ENCODE data around the gene MYMK.

MYMK gene

DNA sequence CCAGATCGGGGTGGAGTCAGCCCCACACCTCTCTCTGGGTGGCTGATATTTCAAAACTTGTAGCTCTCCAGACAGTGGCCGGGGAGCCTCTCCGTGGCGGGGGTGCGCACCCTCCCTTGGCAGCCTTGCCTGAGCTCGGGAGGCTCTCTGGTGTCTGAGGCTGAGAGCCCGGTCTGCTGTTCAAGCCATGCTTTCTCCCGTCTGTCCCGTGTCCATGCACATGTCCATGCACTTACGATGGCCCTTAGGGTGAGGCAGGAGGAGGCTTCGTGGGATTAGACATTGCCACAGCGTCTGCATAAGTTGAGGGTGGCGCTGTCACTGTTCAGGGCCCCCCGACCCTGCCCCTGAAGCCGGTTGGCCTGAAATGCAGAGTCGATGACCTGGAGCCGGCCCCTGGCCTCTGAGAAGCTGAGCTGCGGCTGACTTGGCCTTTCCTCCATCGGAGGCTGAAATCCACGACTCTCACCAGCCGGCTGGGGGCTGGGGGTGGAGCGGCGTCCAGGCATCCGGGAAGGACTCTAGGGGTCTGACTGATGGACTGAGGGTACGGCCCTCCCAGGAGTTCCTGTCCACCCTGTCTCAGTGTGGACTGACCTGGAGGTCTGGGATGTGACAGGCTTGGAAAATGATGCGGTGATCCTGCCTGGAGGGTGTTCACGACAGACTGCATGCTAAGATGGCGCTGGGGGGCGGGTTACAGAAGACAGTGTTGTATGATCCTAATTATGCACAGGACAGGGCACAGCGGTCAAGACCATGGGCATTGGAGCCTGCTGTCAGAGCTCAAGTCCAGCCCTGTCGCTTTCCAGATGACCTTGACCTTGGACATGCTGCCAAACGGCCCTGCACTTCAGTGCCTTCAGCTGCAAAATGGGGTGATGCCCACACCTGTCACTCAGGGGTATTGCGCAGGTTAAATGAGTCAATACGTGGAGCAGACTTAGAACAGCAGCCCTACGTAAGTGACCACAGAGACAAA, 27.6 kb downstream of the MYMK start:
- no peak for FAIRE-seq

GRCh38 chr9:133495327-133496293, 29.1 kb downstream of the MYMK start:
- no peak for FAIRE-seq

- no peak for FAIRE-seq
These were observed 30.0 kb downstream of the MYMK start for GRCh38 chr9:133494636-133495326.

DNA sequence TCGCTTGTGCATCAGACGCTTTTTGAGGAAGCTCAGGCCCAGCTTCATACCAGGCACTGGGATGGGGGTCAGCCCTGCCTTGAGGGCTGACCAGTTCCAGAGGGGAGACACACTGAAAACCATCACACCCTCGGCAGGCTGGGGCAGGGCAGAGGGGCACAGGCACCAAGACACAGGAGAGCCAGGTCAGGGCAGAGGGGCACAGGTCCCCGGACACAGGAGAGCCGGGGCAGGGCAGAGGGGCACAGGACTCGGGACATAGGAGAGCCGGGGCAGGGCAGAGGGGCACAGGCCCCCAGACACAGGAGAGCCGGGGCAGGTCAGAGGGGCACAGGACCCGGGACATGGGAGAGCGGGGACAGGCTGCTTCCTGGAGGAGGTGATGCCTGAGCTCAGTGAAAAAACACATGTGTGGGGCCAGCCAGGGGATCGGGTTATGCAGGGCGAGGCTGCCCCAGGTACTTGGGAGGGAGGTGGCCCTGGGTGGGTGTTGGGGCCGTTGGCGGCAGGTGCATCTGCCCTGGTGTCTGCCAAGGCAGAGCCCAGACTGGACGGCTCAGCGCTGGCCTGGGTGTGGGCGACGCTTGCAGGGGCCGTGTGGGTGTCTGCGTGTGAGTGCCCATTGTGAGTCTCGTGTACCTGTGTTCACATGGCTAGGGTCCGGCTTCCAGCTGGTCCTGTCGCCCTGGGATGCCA, 30.8 kb downstream of the MYMK start:
- no peak for FAIRE-seq

GRCh38 chr9:133493428-133493827, 31.3 kb downstream of the MYMK start:
- FAIRE-seq = no peak

DNA sequence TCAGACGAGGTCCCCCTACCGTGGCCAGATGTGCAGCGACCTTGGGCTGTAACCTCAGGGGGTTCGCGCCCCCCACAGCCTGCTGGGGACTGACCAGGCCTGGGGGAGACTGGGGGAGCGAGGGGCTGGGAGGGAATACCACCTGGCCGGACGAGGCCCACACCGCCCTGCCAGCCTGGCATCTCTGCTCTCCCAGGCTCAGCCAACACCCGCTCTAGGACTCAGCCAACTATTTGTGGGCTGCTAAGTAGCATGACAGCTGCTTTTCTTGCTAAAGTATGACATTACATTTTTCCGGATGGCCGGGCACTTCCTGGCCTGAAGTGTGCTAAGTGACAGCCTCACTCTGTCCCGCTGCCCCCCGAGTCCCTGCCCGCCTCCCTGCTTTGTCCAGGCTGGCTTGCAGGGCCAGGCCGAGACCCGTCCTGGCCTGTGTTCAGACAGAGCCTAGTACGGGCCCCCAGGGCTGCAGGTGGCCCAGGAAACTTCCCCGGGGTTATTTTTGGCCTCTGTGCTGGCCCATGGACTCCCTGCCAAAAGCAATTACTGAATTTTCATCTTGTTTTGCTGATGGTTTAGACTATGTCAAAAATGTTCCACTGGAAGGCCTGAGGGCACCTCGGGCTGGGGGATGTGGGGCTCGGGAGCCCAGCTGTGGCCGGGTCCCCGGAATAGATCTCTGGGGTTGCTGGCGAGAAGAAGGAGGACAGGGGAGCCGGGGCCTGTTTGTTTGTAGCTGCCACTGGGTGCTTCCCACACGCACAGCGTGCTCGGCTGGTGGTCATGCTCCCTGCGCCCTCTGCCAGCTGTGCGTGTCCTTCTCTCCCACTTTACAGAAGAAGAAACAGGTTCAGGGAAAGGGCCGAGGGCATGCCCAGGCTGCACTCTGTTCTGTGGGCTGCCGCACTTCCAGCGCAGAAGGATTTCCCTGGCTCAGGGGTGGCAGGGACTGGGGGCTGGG, 32.4 kb downstream of the MYMK start:
- FAIRE-seq = no peak

DNA sequence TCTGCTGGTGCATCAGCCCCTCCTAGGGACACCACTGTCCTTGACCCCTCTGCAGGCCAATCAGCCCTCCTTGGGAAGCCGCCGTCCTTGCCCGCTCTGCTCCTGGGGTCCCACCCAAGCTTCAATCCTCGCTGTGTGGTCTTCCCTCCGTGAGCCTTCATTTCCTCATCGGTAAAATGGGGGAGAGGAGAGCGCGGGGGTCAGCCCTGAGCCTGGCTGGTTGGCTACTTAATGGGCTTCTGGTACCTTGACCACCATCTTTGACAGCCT, 33.2 kb downstream of the MYMK start:
- no peak for FAIRE-seq

GRCh38 chr9:133490865-133491655, 33.7 kb downstream of the MYMK start:
- FAIRE-seq = no peak

DNA sequence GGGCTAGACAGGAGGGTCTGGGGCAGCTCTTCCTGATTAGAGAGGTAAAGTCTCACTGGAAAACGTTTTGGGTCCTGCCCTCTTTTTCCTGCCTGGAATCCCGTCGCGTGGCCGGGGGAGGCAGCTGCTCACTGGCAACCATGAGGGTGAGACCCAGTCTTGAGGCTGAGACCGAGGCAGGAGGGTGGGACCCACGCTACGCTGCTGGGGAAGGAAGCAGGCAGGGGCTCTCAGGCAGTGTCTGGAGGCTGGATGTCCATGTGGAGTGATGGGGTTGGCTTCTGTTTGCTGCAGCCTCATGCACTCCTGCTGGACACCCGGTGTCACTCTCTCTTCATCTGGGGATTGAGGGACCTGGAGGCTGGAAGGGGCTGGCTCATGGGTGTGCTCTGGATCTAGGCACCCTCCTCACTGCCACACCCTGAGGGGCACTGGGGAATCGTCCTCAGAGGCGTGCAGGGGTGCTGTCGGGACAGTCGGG, 34.5 kb downstream of the MYMK start:
- no peak for FAIRE-seq

DNA sequence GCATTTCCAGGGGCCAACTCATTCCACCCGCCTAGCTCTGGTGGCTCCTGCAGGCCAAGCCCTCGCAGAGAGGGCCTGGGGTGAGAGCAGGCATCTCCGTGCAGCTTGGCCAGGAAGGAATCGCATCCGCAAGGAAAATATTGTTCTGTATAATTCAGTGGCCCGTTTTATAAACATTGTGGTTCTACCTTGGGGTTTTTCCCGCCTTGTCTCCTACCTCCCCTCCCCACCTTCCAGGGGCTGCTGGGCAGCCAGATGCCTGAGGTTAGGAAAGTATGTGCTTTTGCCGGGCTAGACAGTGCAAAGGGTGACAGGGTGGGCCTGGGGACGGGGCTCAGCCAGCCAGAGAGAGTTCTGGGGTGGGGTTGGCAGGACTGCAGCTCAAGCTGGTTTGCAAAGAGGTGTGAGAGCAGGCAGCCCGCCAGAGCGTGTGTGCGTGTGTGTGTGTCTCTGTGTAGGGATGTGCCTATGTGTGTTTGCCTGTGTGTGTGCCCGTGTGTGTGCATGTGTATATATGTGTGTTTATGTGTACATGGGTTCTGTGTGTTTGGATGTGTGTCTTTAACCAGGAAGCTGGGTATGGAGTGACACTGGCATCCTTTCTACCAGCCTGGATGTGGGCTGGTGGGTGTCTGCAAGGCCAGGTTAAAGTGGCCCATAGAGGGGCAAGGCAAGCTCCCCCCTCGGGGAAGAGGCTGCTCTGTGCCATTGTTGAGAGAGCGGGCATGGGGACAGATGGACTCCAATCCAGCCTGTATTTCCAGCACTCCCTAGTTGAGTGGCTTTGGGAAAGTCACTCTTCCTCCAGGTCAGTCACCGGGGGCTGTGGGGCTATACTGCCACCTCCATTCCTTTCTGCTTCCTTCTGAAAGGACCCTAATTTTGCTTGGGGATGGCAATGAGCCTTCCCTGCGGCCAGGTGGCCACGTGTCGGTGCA, 35.2 kb downstream of the MYMK start:
- FAIRE-seq = no peak

GRCh38 chr9:133488686-133489252, 36.0 kb downstream of the MYMK start:
- no peak for FAIRE-seq

GRCh38 chr9:133487331-133487725, 37.4 kb downstream of the MYMK start:
- FAIRE-seq = no peak

- no peak for FAIRE-seq
These were observed 39.1 kb downstream of the MYMK start for GRCh38 chr9:133485531-133486260.

- no peak for FAIRE-seq
These were observed 39.9 kb downstream of the MYMK start for GRCh38 chr9:133484671-133485437.

GRCh38 chr9:133483611-133484010, 41.1 kb downstream of the MYMK start:
- FAIRE-seq = no peak

DNA sequence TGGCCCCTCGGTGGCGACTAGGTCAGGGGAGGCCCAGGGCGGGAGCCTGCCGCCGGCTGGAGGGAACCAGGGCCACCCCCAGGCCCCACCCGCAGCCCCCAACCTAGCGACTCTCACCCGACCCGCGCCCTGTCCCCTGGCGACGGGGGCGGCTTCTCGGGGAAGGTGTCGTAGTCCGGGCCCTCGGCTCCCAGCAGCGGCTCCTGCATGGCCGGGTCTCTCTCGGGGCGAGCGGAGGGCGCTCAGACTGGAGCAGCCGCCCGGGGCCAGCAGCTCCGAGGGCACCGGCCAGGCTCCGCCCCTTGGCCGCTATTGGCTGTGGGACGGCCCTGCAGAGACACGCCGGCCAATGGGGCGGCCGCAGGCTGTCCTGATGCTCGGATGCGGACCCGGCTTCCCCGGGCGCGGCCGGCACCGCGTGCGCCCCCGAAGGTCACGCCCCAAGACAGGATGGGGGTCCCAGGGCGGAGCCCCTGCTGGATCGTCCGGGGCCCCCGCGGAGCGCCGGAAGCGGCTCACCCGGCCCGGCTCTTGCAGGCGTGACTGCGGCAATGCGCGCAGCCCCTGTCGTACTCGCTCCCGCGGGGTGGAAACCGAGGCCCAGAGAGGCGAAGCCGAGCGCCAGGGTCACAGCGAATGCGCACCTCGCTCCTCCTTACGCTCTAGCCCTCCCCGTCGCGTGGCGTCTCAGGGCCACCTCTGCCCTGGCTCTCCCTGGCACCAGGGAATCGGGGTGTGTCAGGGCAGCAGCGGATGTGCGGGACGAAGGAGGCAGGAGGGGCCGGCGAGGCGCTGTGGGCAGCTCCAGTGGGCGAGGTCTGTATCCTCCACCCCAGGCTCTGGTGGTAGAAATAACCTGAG, 45.7 kb downstream of the MYMK start, which contains the start of gene SLC2A6:
Gene SLC2A6 (minus strand): TSS at position 249 of the 861 bp plus-strand sequence. CDS start 40 bp downstream, at position 209.
- no peak for FAIRE-seq
